NOMO-1 (cell line): Measurements from ENCODE around the gene PFN1.

Source experiments
- DNase-seq, 2 experiments: peaks; one replicate each; lab custom pipeline; 2025; ENCODE audit not compliant: unreplicated experiment in 2 of 2; lab: John Stamatoyannopoulos, UW

PFN1 gene

GRCh38 chr17:4968486-4969046 is 20.2 kb upstream of the PFN1 start:
- no peak for DNase-seq

GRCh38 chr17:4967539-4968485 is 19.5 kb upstream of the PFN1 start, which contains the start of gene SPAG7:
Gene SPAG7, minus strand, starts transcription at chr17:4967817. Its CDS starts 13 bp downstream, at chr17:4967804.
- peak; percentile 93 to 95 for DNase-seq

- DNase-seq: peak; percentile 99 to 100
Measured at GRCh38 chr17:4966844-4967538, 18.7 kb upstream of the PFN1 start.

- no peak for DNase-seq
Measured at GRCh38 chr17:4965311-4965986, 17.1 kb upstream of the PFN1 start.

GRCh38 chr17:4960279-4960922 is 12.1 kb upstream of the PFN1 start:
- no peak for DNase-seq

GRCh38 chr17:4959261-4959965 is 11.1 kb upstream of the PFN1 start:
- DNase-seq: no peak

- no peak for DNase-seq
Measured at GRCh38 chr17:4958102-4958501, 9.8 kb upstream of the PFN1 start.

GRCh38 chr17:4956493-4957061 is 8.2 kb upstream of the PFN1 start:
- no peak for DNase-seq

GRCh38 chr17:4955091-4955490 is 6.8 kb upstream of the PFN1 start:
- no peak for DNase-seq

- no peak for DNase-seq
Measured at GRCh38 chr17:4953451-4953961, 5.2 kb upstream of the PFN1 start.

GRCh38 chr17:4951486-4951885 is 3.2 kb upstream of the PFN1 start:
- no peak for DNase-seq

- no peak for DNase-seq
Measured at GRCh38 chr17:4950746-4951204, 2.4 kb upstream of the PFN1 start, which contains the start of gene ENO3. Gene ENO3, plus strand, starts transcription at chr17:4951119. Its CDS starts 711 bp downstream, at chr17:4951830.

- DNase-seq: peak in 1 of 2 experiments; percentile 62
Measured at GRCh38 chr17:4950075-4950745, 1.9 kb upstream of the PFN1 start.

- peak; percentile 62 to 75 for DNase-seq
Measured at GRCh38 chr17:4949321-4950074, 1.2 kb upstream of the PFN1 start.

- peak; percentile 88 to 90 for DNase-seq
Measured at GRCh38 chr17:4948931-4949320, 596 bp upstream of the PFN1 start.

GRCh38 chr17:4947411-4948165 is 742 bp downstream of the PFN1 start:
- peak in 1 of 2 experiments; percentile 45 for DNase-seq

GRCh38 chr17:4947010-4947410 is 1.3 kb downstream of the PFN1 start:
- peak; percentile 30 to 35 for DNase-seq
